HCT116 (cell line): ENCODE measurements around the gene ZNF584. TPM values are rescaled to one million over a fixed set of nuclear protein-coding genes. Genes with fewer than 3 reads are reported as not detected.

Experiments
- ATAC-seq: fragments of 200-7000 bp; cut with Tn5 transposase; 2 replicates; pipeline ENCODE4 v1.9.1; 2020; ENCODE audit warnings: mild to moderate bottlenecking, moderate library complexity
- BruUV-seq: library from RNA; stranded (reverse); fragments of 400-500 nt; replicated peaks from 2 replicates; lab custom pipeline; 2021; lab: Mats Ljungman, UMichigan
- CTCF ChIA-PET: fragments of 300-600 bp; sonication (Branson Sonifier 250); formaldehyde crosslinking; loops from one replicate; lab custom pipeline; 2021; ENCODE audit warnings: antibody characterized with exemption; lab: Charles Lee
- POLR2A ChIA-PET: fragments of 300-600, 350-600 bp; sonication (Branson Sonifier 250); formaldehyde crosslinking; loops from one replicate; lab custom pipeline; 2021; ENCODE audit warnings: antibody characterized with exemption; lab: Charles Lee
- RAD21 ChIA-PET, 2 experiments: fragments of 300-600 bp; sonication (Branson Sonifier 250); formaldehyde crosslinking; loops; one replicate each; lab custom pipeline; 2023; ENCODE audit warnings: low total read pairs in 2 of 2; ENCODE audit not compliant: uncharacterized antibody in 2 of 2, unreplicated experiment in 2 of 2, low non-redundant PET in 1 of 2; lab: Charles Lee
- DNase-seq: peaks from one replicate; pipeline ENCODE4 v3.0.0-alpha.2; 2010; ENCODE audit warnings: low read depth, low spot score
- H2AFZ ChIP-seq: fragments of 200-600 bp; shearing (Covaris generic), sonication (generic); 2 replicates; pipeline ENCODE4 v1.6.1; 2017; ENCODE audit warnings: low read depth, mixed run types, mixed read lengths, antibody characterized with exemption, low read length; ENCODE audit not compliant: poor library complexity, severe bottlenecking
- H3K27ac ChIP-seq: 2 replicates; pipeline ENCODE4 v1.5.1; 2012; ENCODE audit warnings: low read depth, low read length
- H3K27me3 ChIP-seq: fragments of 200-600 bp; sonication (generic); 2 replicates; pipeline ENCODE4 v1.6.1; 2016; ENCODE audit warnings: mixed run types, low read length, mixed read lengths; ENCODE audit not compliant: insufficient read depth
- H3K36me3 ChIP-seq, 2 experiments: fragments of 200-500 bp in 1 of 2; fragments of 200-600 bp in 1 of 2; sonication (Bioruptor generic) in 1 of 2; sonication (generic) in 1 of 2; 2 replicates each; pipeline versions ENCODE4 v1.5.1 to v1.6.1; 2014 to 2016; ENCODE audit warnings: low read length in 2 of 2, inconsistent platforms in 1 of 2, mixed read lengths in 1 of 2, mixed run types in 1 of 2; ENCODE audit not compliant: insufficient read depth in 2 of 2, control insufficient read depth in 1 of 2
- H3K4me1 ChIP-seq, 2 experiments: fragments of 200-600 bp in 1 of 2; sonication (generic) in 1 of 2; 2 replicates each; pipeline versions ENCODE4 v1.5.1 to v1.6.1; 2012 to 2017; ENCODE audit warnings: low read length in 2 of 2, inconsistent platforms in 1 of 2, mild to moderate bottlenecking in 1 of 2, mixed read lengths in 1 of 2, mixed run types in 1 of 2, moderate library complexity in 1 of 2; ENCODE audit not compliant: insufficient read depth in 2 of 2, control insufficient read depth in 1 of 2
- H3K4me2 ChIP-seq: fragments of 200-600 bp; sonication (generic); 2 replicates; pipeline ENCODE4 v1.6.1; 2017; ENCODE audit warnings: mixed run types, low read length, mixed read lengths
- H3K4me3 ChIP-seq, 2 experiments: fragments of 200-600 bp in 1 of 2; sonication (generic) in 1 of 2; replicated peaks in 1 of 2; 2 replicates each; pipeline ENCODE4 v1.5.1; 2011 to 2016; ENCODE audit warnings: low read length in 2 of 2, control low read depth in 1 of 2, low read depth in 1 of 2, mild to moderate bottlenecking in 1 of 2, mixed read lengths in 1 of 2, mixed run types in 1 of 2
- H3K79me2 ChIP-seq: fragments of 200-600 bp; sonication (generic); 2 replicates; pipeline ENCODE4 v1.6.1; 2017; ENCODE audit warnings: mild to moderate bottlenecking, mixed run types, low read length, moderate library complexity, mixed read lengths; ENCODE audit not compliant: insufficient read depth
- H3K9ac ChIP-seq: fragments of 200-600 bp; sonication (generic); 2 replicates; pipeline ENCODE4 v1.6.1; 2016; ENCODE audit warnings: low read length, mixed read lengths
- H3K9me2 ChIP-seq: fragments of 200-600 bp; sonication (generic), shearing (Covaris generic); 2 replicates; pipeline ENCODE4 v1.6.1; 2017; ENCODE audit warnings: mixed run types, mild to moderate bottlenecking, moderate library complexity; ENCODE audit not compliant: insufficient read depth
- H3K9me3 ChIP-seq, 2 experiments: fragments of 200-500 bp in 1 of 2; fragments of 200-600 bp in 1 of 2; sonication (Bioruptor generic) in 1 of 2; sonication (generic) in 1 of 2; 2 replicates each; pipeline ENCODE4 v1.6.1; 2014 to 2017; ENCODE audit warnings: low read length in 2 of 2, mixed read lengths in 2 of 2, inconsistent platforms in 1 of 2, low read depth in 1 of 2, mild to moderate bottlenecking in 1 of 2, mixed run types in 1 of 2, moderate library complexity in 1 of 2; ENCODE audit not compliant: control insufficient read depth in 1 of 2, insufficient read depth in 1 of 2
- H4K20me1 ChIP-seq: fragments of 200-600 bp; sonication (generic), shearing (Covaris generic); 2 replicates; pipeline ENCODE4 v1.6.1; 2017; ENCODE audit warnings: mixed run types, mild to moderate bottlenecking, moderate library complexity; ENCODE audit not compliant: insufficient read depth
- CEBPB ChIP-seq: IDR thresholded peaks from 2 replicates; pipeline ENCODE4 v1.6.1; 2012; ENCODE audit warnings: low read depth
- EGR1 ChIP-seq: IDR thresholded peaks from 2 replicates; pipeline ENCODE4 v1.6.1; 2012; ENCODE audit warnings: low read depth
- ELF1 ChIP-seq: IDR thresholded peaks from 2 replicates; pipeline ENCODE4 v1.6.1; 2012; ENCODE audit warnings: low read depth, borderline replicate concordance
- EZH2 ChIP-seq: fragments of 200-600 bp; sonication (generic); IDR thresholded peaks from 2 replicates; pipeline ENCODE4 v1.6.1; 2017; ENCODE audit warnings: antibody characterized with exemption, mixed run types
- EZH2phosphoT487 ChIP-seq: fragments of 200-600 bp; IDR thresholded peaks from 2 replicates; pipeline ENCODE4 v1.6.1; 2018; ENCODE audit warnings: antibody characterized with exemption, borderline replicate concordance
- FOSL1 ChIP-seq: IDR thresholded peaks from 2 replicates; pipeline ENCODE4 v1.6.1; 2012; ENCODE audit warnings: low read depth
- POLR2A ChIP-seq: IDR thresholded peaks from 2 replicates; pipeline ENCODE4 v1.7.0; 2011; ENCODE audit warnings: borderline replicate concordance; ENCODE audit not compliant: insufficient read depth, insufficient read length; ENCODE audit errors: extremely low read depth
- POLR2AphosphoS5 ChIP-seq: IDR thresholded peaks from 2 replicates; pipeline ENCODE4 v1.6.1; 2011; ENCODE audit warnings: mild to moderate bottlenecking, low read depth, low read length, moderate library complexity
- RAD21 ChIP-seq: IDR thresholded peaks from 2 replicates; pipeline ENCODE4 v1.6.1; 2012; ENCODE audit warnings: low read depth, mild to moderate bottlenecking
- SIN3A ChIP-seq: IDR thresholded peaks from 2 replicates; pipeline ENCODE4 v1.6.1; 2012; ENCODE audit warnings: low read depth
- SP1 ChIP-seq: IDR thresholded peaks from 2 replicates; pipeline ENCODE4 v1.6.1; 2012; ENCODE audit warnings: low read depth
- YY1 ChIP-seq: IDR thresholded peaks from 2 replicates; pipeline ENCODE4 v1.6.1; 2011; ENCODE audit warnings: low read length, low read depth, moderate library complexity, mild to moderate bottlenecking; ENCODE audit not compliant: insufficient replicate concordance; ENCODE audit errors: extremely low read depth
- ZNF274 ChIP-seq: fragments of 200-500 bp; sonication (Bioruptor generic); IDR thresholded peaks from 2 replicates; pipeline ENCODE4 v1.6.1; 2014; ENCODE audit warnings: mild to moderate bottlenecking, low read depth, low read length, inconsistent platforms
- intact Hi-C: fragments of 100-400 bp; cut with micrococcal nuclease; formaldehyde crosslinking; loops from 2 replicates; pipeline ENCODE4 v1.10.0; 2022
- total RNA-seq: library from RNA; stranded (reverse); gene quantifications from one replicate; pipeline ENCODE4 v1.2.1, GENCODE V29; 2021; ENCODE audit not compliant: unreplicated experiment
- TF ChIP-seq, protein P1 (sequence below): IDR thresholded peaks from 2 replicates; pipeline ENCODE4 v1.6.1; 2012; ENCODE audit warnings: low read depth
- TF ChIP-seq, protein P2 (sequence below): IDR thresholded peaks from 2 replicates; pipeline ENCODE4 v1.6.1; 2011; ENCODE audit warnings: mild to moderate bottlenecking, low read length, moderate library complexity; ENCODE audit not compliant: insufficient replicate concordance; ENCODE audit errors: extremely low read depth

The ZNF584 gene
- total RNA-seq, 1 experiment from 2014 or later, result 25.8 TPM

DNA sequence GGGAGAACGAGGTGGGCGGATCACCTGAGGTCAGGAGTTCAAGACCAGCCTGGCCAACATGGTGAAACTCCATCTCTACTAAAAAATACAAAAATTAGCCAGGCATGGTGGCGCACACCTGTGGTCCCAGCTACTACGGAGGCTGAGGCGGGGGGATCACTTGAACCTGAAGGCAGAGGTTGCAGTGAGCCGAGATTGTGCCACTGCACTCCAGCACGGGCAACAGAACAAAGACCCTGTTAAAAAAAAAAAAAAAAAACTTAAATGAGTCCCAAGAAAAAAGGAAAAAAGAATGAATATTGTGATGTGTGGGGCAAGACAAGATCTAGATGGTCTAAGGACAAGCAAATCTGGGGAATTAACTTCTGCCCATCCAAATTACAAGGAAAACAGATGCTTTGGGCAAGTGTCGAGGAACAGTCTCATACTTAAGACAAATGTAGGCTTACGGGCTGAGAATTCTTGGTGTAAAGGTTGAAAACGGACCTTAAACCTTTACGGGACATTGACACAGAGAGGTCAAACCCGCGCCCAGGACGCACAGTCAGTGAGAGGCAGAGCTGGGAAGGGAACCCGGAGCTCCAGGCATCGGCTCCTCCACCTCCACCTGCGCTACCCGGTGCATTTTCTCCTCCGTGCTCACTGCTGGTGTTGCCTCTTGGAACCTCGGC, 57.8 kb downstream of the ZNF584 start:
- no peaks in the 10 kb centered on the region for H3K9me2 ChIP-seq
- no peaks in the 10 kb centered on the region for H3K9me3 ChIP-seq
- peak overlapping the region; percentile 77 to 80 for H3K4me3 ChIP-seq
- intact Hi-C loops, result loop anchor here (1.0 kb wide), 1 partner anchor 58 kb away; the partner anchor contains the start of gene ZNF584
- no peaks in the 10 kb centered on the region for H4K20me1 ChIP-seq
- BruUV-seq, result no TSS peak
- H2AFZ ChIP-seq, result no peak overlapping the region
- peak overlapping the region; percentile 74; the same call in 1 of the 2 replicates for H3K9ac ChIP-seq
- peak overlapping the region; percentile 36; the same call in 1 of the 2 replicates for H3K27ac ChIP-seq
- POLR2A ChIA-PET, result no interaction called here
- peak; percentile 58 for ATAC-seq
- peaks cover 4 to 5% of the 10 kb centered on the region in 2 experiments; a peak in 2 of 4 replicates for H3K36me3 ChIP-seq
- peaks cover 16% of the 10 kb centered on the region; the same call in 1 of the 2 replicates for H3K79me2 ChIP-seq
- H3K4me1 ChIP-seq, result peaks cover 2 to 12% of the 10 kb centered on the region in 2 experiments; a peak in 2 of 4 replicates
- TF ChIP-seq CEBPB, result no peak
- TF ChIP-seq EZH2phosphoT487, result no peak
- no peak for TF ChIP-seq ZNF274
- TF ChIP-seq, protein P1, sequence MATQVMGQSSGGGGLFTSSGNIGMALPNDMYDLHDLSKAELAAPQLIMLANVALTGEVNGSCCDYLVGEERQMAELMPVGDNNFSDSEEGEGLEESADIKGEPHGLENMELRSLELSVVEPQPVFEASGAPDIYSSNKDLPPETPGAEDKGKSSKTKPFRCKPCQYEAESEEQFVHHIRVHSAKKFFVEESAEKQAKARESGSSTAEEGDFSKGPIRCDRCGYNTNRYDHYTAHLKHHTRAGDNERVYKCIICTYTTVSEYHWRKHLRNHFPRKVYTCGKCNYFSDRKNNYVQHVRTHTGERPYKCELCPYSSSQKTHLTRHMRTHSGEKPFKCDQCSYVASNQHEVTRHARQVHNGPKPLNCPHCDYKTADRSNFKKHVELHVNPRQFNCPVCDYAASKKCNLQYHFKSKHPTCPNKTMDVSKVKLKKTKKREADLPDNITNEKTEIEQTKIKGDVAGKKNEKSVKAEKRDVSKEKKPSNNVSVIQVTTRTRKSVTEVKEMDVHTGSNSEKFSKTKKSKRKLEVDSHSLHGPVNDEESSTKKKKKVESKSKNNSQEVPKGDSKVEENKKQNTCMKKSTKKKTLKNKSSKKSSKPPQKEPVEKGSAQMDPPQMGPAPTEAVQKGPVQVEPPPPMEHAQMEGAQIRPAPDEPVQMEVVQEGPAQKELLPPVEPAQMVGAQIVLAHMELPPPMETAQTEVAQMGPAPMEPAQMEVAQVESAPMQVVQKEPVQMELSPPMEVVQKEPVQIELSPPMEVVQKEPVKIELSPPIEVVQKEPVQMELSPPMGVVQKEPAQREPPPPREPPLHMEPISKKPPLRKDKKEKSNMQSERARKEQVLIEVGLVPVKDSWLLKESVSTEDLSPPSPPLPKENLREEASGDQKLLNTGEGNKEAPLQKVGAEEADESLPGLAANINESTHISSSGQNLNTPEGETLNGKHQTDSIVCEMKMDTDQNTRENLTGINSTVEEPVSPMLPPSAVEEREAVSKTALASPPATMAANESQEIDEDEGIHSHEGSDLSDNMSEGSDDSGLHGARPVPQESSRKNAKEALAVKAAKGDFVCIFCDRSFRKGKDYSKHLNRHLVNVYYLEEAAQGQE, result no peak
- no peak for TF ChIP-seq EZH2
- TF ChIP-seq, protein P2, sequence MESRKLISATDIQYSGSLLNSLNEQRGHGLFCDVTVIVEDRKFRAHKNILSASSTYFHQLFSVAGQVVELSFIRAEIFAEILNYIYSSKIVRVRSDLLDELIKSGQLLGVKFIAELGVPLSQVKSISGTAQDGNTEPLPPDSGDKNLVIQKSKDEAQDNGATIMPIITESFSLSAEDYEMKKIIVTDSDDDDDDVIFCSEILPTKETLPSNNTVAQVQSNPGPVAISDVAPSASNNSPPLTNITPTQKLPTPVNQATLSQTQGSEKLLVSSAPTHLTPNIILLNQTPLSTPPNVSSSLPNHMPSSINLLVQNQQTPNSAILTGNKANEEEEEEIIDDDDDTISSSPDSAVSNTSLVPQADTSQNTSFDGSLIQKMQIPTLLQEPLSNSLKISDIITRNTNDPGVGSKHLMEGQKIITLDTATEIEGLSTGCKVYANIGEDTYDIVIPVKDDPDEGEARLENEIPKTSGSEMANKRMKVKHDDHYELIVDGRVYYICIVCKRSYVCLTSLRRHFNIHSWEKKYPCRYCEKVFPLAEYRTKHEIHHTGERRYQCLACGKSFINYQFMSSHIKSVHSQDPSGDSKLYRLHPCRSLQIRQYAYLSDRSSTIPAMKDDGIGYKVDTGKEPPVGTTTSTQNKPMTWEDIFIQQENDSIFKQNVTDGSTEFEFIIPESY, result no peak
- TF ChIP-seq EGR1, result no peak
- TF ChIP-seq RAD21, result no peak
- TF ChIP-seq SIN3A, result no peak
- no peak for TF ChIP-seq YY1
- no peak for TF ChIP-seq ELF1
- no peak for TF ChIP-seq SP1
- no peak for TF ChIP-seq POLR2A
- TF ChIP-seq FOSL1, result no peak
- TF ChIP-seq POLR2AphosphoS5, result no peak
- TF ChIP-seq, all 23 proteins: peak for 0
- DNase-seq, result no peak
- ChIA-PET CTCF (interaction anchor here (1.0 kb wide), 1 partner anchor 9 kb away, joined by 3 read pairs; the partner anchor contains the start of gene ZNF446), RAD21 (no interaction called here)
- no peaks in the 10 kb centered on the region for H3K27me3 ChIP-seq
- peak overlapping the region; percentile 70 for H3K4me2 ChIP-seq
